HepG2 (cell line): ENCODE data around the gene RASGRF1. TPM values are rescaled to one million over a fixed set of nuclear protein-coding genes. Genes with fewer than 3 reads are reported as not detected.

ENCODE experiments used
- BRF2 ChIP-seq: sonication (generic); formaldehyde crosslinking; IDR thresholded peaks from 2 replicates; pipeline ENCODE4 v1.8.1; 2022; ENCODE audit warnings: mild to moderate bottlenecking, missing genetic modification reagents
- DR1 ChIP-seq: sonication (generic); formaldehyde crosslinking; IDR thresholded peaks from 2 replicates; pipeline ENCODE4 v1.8.0; 2021; ENCODE audit warnings: mild to moderate bottlenecking, missing genetic modification reagents, inconsistent platforms
- FOXO1 ChIP-seq: sonication (generic); formaldehyde crosslinking; IDR thresholded peaks from 2 replicates; pipeline ENCODE4 v1.4.0; 2020; ENCODE audit warnings: missing genetic modification reagents
- GRHL1 ChIP-seq: sonication (generic); formaldehyde crosslinking; conservative IDR thresholded peaks from 2 replicates; pipeline ENCODE4 v1.8.0; 2022; ENCODE audit warnings: missing genetic modification reagents
- HOXA5 ChIP-seq: sonication (generic); formaldehyde crosslinking; IDR thresholded peaks from 2 replicates; pipeline ENCODE4 v1.4.0; 2020; ENCODE audit warnings: missing genetic modification reagents
- KAT7 ChIP-seq: IDR thresholded peaks from 2 replicates; pipeline ENCODE4 v1.6.1; 2018; ENCODE audit warnings: borderline replicate concordance, missing compliant biosample characterization
- KDM5B ChIP-seq: sonication (generic); formaldehyde crosslinking; IDR thresholded peaks from 2 replicates; pipeline ENCODE4 v1.4.0; 2020; ENCODE audit warnings: missing genetic modification reagents, mild to moderate bottlenecking, borderline replicate concordance
- LBX2 ChIP-seq: sonication (generic); formaldehyde crosslinking; IDR thresholded peaks from 2 replicates; pipeline ENCODE4 v1.5.0; 2020; ENCODE audit warnings: missing genetic modification reagents, mild to moderate bottlenecking, borderline replicate concordance
- MYC ChIP-seq: sonication (generic); formaldehyde crosslinking; IDR thresholded peaks from 2 replicates; pipeline ENCODE4 v1.9.0; 2021; ENCODE audit warnings: missing genetic modification reagents, borderline replicate concordance
- TSC22D2 ChIP-seq: sonication (generic); formaldehyde crosslinking; IDR thresholded peaks from 2 replicates; pipeline ENCODE4 v1.5.1; 2020; ENCODE audit warnings: missing genetic modification reagents, mild to moderate bottlenecking, borderline replicate concordance
- YEATS2 ChIP-seq: sonication (generic); formaldehyde crosslinking; IDR thresholded peaks from 2 replicates; pipeline ENCODE4 v1.4.0; 2020; ENCODE audit warnings: missing genetic modification reagents, borderline replicate concordance
- ZBTB10 ChIP-seq: sonication (generic); formaldehyde crosslinking; IDR thresholded peaks from 2 replicates; pipeline ENCODE4 v1.4.0; 2020; ENCODE audit warnings: missing genetic modification reagents, borderline replicate concordance
- ZBTB42 ChIP-seq: sonication (generic); formaldehyde crosslinking; IDR thresholded peaks from 2 replicates; pipeline ENCODE4 v1.5.0; 2020; ENCODE audit warnings: mild to moderate bottlenecking, missing genetic modification reagents
- ZNF367 ChIP-seq: sonication (generic); formaldehyde crosslinking; IDR thresholded peaks from 2 replicates; pipeline ENCODE4 v1.4.0; 2020; ENCODE audit warnings: missing genetic modification reagents, borderline replicate concordance
- polyA plus RNA-seq, 8 experiments: library from polyadenylated mRNA; depleted of rRNA in 3 of 8; stranded (reverse) in 7 of 8; unstranded in 1 of 8; fragments of >200 nt; fragmentation: Illumina TruSeq in 4 of 8; extraction: Trizol in 4 of 8; gene quantifications; 2 replicates each; pipeline versions ENCODE4 v1.2.1 to v1.2.3, GENCODE V29; 2011 to 2016; ENCODE audit warnings: low read depth in 4 of 8, missing spikeins in 1 of 8, mixed read lengths in 1 of 8; ENCODE audit not compliant: insufficient read depth in 1 of 8
- total RNA-seq, 5 experiments: library from RNA; depleted of rRNA; stranded (reverse); fragments of >200 nt; fragmentation: Illumina TruSeq; extraction: Trizol; gene quantifications; 2 replicates each; pipeline ENCODE4 v1.2.3, GENCODE V29; 2016; ENCODE audit warnings: low read depth in 1 of 5
- TF ChIP-seq, protein P1 (sequence below): sonication (generic); formaldehyde crosslinking; IDR thresholded peaks from 2 replicates; pipeline ENCODE4 v1.5.1; 2020; ENCODE audit warnings: mild to moderate bottlenecking, missing genetic modification reagents
- TF ChIP-seq, protein P2 (sequence below): sonication (generic); formaldehyde crosslinking; IDR thresholded peaks from 2 replicates; pipeline ENCODE4 v1.4.0; 2020; ENCODE audit warnings: missing genetic modification reagents, mild to moderate bottlenecking, borderline replicate concordance

The RASGRF1 gene
- total and polyA plus RNA-seq, 2 of the 13 experiments (the other 11 are each of a cell fraction or from before 2014, with no cell fraction given) = 0.55 to 3.0 TPM

- TF ChIP-seq, protein P1, sequence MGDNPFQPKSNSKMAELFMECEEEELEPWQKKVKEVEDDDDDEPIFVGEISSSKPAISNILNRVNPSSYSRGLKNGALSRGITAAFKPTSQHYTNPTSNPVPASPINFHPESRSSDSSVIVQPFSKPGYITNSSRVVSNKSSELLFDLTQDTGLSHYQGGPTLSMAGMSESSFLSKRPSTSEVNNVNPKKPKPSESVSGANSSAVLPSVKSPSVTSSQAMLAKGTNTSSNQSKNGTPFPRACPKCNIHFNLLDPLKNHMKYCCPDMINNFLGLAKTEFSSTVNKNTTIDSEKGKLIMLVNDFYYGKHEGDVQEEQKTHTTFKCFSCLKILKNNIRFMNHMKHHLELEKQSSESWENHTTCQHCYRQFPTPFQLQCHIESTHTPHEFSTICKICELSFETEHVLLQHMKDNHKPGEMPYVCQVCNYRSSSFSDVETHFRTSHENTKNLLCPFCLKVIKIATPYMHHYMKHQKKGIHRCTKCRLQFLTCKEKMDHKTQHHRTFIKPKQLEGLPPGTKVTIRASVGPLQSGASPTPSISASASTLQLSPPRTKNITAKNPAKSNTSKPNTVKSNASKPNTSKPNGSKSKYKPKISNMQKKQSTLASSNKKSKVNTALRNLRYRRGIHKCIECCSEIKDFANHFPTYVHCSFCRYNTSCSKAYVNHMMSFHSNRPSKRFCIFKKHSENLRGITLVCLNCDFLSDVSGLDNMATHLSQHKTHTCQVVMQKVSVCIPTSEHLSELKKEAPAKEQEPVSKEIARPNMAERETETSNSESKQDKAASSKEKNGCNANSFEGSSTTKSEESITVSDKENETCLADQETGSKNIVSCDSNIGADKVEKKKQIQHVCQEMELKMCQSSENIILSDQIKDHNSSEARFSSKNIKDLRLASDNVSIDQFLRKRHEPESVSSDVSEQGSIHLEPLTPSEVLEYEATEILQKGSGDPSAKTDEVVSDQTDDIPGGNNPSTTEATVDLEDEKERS = 0 out of 2 replicates have a peak, but pooled peaks have one; percentile 52
- TF ChIP-seq ZBTB10 (CRISPR knock-in tag) (peak; percentile 63; the same call in 1 of the 2 replicates), DR1 (CRISPR knock-in tag) (no peak), BRF2 (CRISPR knock-in tag) (peak; percentile 55; the same call in 1 of the 2 replicates), YEATS2 (peak; percentile 79; the same call in 1 of the 2 replicates), LBX2 (no peak), KDM5B (CRISPR knock-in tag) (peak; percentile 78; the same call in 1 of the 2 replicates), KAT7 (CRISPR knock-in tag) (peak; percentile 75; the same call in 1 of the 2 replicates), FOXO1 (CRISPR knock-in tag) (peak; percentile 56; the same call in 1 of the 2 replicates), ZNF367 (CRISPR knock-in tag) (no peak), ZBTB42 (no peak), MYC (CRISPR knock-in tag) (peak; percentile 99), HOXA5 (CRISPR knock-in tag) (0 out of 2 replicates have a peak, but pooled peaks have one; percentile 46), GRHL1 (CRISPR knock-in tag) (no peak), TSC22D2 (CRISPR knock-in tag) (no peak)
- TF ChIP-seq, protein P2, sequence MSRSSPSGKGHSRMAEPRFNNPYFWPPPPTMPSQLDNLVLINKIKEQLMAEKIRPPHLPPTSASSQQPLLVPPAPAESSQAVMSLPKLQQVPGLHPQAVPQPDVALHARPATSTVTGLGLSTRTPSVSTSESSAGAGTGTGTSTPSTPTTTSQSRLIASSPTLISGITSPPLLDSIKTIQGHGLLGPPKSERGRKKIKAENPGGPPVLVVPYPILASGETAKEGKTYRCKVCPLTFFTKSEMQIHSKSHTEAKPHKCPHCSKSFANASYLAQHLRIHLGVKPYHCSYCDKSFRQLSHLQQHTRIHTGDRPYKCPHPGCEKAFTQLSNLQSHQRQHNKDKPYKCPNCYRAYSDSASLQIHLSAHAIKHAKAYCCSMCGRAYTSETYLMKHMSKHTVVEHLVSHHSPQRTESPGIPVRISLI (CRISPR knock-in tag) = peak; percentile 35; the same call in 1 of the 2 replicates
Observed at GRCh38 chr15:78979456-78980320, 110.9 kb downstream of the RASGRF1 start (continued).
